SK-N-MC (cell line): ENCODE results near the gene TAB3.

Experiments used
- EZH2 ChIP-seq: fragments of 200-600 bp; sonication (generic); IDR thresholded peaks from one replicate; pipeline ENCODE4 v1.6.1; 2017; ENCODE audit warnings: antibody characterized with exemption
- FOXP2 ChIP-seq: optimal IDR thresholded peaks from 2 replicates; pipeline ENCODE3; 2011; ENCODE audit warnings: mild to moderate bottlenecking, moderate library complexity; ENCODE audit not compliant: insufficient read depth; ENCODE audit errors: extremely low read length, control extremely low read depth
- POLR2AphosphoS5 ChIP-seq: IDR thresholded peaks from 2 replicates; pipeline ENCODE4 v1.6.1; 2012; ENCODE audit warnings: mild to moderate bottlenecking, low read depth, low read length, borderline replicate concordance

DNA sequence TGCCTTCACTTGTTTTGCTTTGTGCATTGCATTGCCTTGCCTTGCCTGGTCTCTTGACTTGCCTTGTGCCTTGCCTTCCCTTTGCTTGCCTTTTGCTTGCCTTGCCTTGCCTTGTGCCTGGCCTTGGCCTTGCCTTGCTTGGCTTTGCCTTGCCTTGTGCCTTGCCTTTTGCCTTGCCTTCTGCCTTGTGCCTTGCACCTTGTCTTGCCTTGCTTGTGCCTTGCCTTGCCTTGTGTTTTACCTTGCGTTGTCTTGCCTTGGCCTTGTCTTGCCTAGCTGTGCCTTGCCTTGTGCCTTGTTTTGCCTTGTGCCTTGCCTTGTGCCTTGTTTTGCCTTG lies 95.3 kb downstream of the TAB3 start:
- TF ChIP-seq EZH2, result no peak
- TF ChIP-seq POLR2AphosphoS5, result no peak
- no peak for TF ChIP-seq FOXP2
